ENCODE measurements around the gene GIMD1. TPM values are rescaled to one million over a fixed set of nuclear protein-coding genes. Genes with fewer than 3 reads are reported as not detected.
A peak's percentile ranks its signal among the peaks of the same experiment; 100 is the strongest.

Gene GIMD1
- total and polyA plus RNA-seq, 2 experiments from 2014 or later: not detected

DNA sequence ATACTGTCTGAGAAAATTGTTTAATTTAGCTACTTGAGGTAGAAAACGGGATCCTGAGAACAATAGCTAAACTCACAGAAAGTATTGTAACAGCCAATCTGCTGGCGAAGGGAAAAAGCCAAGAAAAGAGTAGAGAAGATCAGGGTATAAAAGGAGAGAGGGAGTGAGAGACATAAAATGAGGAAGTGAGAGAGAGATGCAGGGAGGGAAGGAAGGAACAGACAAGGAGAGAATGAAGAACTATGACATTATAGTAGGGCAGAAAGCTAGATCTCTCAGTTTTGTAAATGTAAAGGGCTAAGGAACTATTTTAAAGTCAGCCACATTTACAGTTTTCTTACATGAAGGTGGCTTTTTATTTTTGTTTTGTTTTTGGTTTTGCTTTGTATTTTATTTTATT is 1.6 kb upstream of the GIMD1 start:
- H3K36me3 ChIP-seq: no peaks in the 10 kb centered on the region
- H3K4me1 ChIP-seq (ENCODE audit: low read depth): peaks cover 14% of the 10 kb centered on the region
- no peak overlapping the region for H3K27ac ChIP-seq
- DNase-seq (ENCODE audit: low read depth in 1 of 2, low spot score in 1 of 2): no peak
- TF ChIP-seq, protein P1, sequence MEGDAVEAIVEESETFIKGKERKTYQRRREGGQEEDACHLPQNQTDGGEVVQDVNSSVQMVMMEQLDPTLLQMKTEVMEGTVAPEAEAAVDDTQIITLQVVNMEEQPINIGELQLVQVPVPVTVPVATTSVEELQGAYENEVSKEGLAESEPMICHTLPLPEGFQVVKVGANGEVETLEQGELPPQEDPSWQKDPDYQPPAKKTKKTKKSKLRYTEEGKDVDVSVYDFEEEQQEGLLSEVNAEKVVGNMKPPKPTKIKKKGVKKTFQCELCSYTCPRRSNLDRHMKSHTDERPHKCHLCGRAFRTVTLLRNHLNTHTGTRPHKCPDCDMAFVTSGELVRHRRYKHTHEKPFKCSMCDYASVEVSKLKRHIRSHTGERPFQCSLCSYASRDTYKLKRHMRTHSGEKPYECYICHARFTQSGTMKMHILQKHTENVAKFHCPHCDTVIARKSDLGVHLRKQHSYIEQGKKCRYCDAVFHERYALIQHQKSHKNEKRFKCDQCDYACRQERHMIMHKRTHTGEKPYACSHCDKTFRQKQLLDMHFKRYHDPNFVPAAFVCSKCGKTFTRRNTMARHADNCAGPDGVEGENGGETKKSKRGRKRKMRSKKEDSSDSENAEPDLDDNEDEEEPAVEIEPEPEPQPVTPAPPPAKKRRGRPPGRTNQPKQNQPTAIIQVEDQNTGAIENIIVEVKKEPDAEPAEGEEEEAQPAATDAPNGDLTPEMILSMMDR (IDR thresholded peaks at IDR 0.05; ENCODE audit: low read depth, low read length): no peak
- no peak overlapping the region for H3K4me3 ChIP-seq
- no peaks in the 10 kb centered on the region for H3K27me3 ChIP-seq
- H3K9me3 ChIP-seq (ENCODE audit: low read depth): no peaks in the 10 kb centered on the region

DNA sequence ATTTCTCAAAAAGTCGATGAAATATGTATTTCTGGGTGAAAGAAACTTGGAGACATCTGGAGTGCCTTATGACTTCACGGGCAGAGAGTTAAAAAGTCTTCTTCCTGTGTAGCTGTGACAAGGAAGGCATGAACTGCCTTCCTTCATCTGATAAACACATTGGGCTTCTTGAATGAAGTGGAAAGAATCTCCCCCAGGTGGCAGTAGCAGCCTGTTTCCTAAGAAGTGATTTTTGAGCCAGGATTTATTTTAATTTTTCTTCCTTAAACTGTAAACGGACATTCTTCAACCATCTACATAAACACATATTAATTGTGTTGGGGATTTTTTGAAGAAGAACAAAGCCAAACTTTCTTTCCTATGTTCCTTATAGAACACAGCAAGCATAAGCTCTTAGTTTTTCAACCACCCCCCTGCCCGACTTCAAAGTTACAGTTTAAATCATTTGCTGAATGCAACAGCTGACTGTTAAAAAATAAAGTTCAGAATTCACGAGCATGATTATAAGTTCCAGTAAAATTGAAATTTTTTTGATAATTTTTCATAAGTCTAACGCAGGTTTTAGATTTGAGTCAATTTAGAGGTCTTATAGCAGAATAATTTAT is 980 bp upstream of the GIMD1 start:
- H3K9me3 ChIP-seq (ENCODE audit: low read depth): no peaks in the 10 kb centered on the region
- no peak overlapping the region for H3K27ac ChIP-seq
- peak; percentile 57 to 84 for DNase-seq (ENCODE audit: low read depth in 1 of 2, low spot score in 1 of 2)
- TF ChIP-seq, protein P1 (IDR thresholded peaks at IDR 0.05; ENCODE audit: low read depth, low read length): peak; percentile 63
- H3K27me3 ChIP-seq: no peaks in the 10 kb centered on the region
- peaks cover 17% of the 10 kb centered on the region for H3K4me1 ChIP-seq (ENCODE audit: low read depth)
- H3K36me3 ChIP-seq: no peaks in the 10 kb centered on the region
- no peak overlapping the region for H3K4me3 ChIP-seq

DNA sequence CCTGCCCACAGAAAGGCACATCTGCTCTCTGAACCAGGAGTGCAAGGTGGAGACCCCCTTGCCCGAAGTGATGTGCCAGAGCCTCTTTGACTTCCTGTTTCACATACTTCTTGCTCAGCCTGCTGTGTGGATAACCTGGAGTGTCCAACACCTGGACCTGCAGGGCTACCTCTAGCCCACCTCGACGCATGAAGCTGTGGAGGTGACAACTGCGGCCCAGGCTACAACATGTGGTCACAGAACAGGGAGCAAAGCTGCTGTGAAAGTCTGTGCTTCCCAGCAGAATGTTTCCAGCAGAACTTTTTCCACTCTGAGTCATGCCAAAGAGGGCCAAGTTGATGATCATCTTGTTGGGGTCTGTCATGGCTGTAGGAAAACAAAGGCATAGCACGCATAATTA is 1.5 kb downstream of the GIMD1 start:
- no peaks in the 10 kb centered on the region for H3K27me3 ChIP-seq
- no peak overlapping the region for H3K4me3 ChIP-seq
- no peak for DNase-seq (ENCODE audit: low read depth in 1 of 2, low spot score in 1 of 2)
- no peaks in the 10 kb centered on the region for H3K9me3 ChIP-seq (ENCODE audit: low read depth)
- TF ChIP-seq, protein P1 (IDR thresholded peaks at IDR 0.05; ENCODE audit: low read depth, low read length): no peak
- no peak overlapping the region for H3K27ac ChIP-seq
- no peaks in the 10 kb centered on the region for H3K36me3 ChIP-seq
- peaks cover 17% of the 10 kb centered on the region for H3K4me1 ChIP-seq (ENCODE audit: low read depth)

DNA sequence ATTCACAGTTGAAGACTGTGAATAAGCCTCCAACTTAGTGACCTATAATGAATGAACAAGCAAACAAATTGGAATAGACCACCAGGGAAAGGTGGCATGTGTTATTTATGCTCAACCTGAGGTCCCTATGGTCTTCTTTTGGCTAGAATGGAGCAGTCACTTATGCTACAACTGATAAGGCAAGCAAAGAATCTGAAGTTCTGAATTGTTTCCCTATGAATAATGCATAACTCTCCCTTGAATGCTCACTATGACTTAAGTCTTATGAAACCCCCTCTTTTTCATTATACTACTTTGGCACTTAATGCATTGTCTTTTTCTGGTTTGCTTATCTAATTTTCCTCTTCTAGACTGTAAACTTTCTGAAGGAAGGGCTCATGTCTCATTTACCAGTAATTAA is 2.6 kb downstream of the GIMD1 start:
- no peaks in the 10 kb centered on the region for H3K9me3 ChIP-seq (ENCODE audit: low read depth)
- no peak overlapping the region for H3K27ac ChIP-seq
- H3K36me3 ChIP-seq: no peaks in the 10 kb centered on the region
- no peaks in the 10 kb centered on the region for H3K27me3 ChIP-seq
- peaks cover 14% of the 10 kb centered on the region for H3K4me1 ChIP-seq (ENCODE audit: low read depth)
- peak in 1 of 2 donors; percentile 53 for DNase-seq (ENCODE audit: low read depth in 1 of 2, low spot score in 1 of 2)
- TF ChIP-seq, protein P1 (IDR thresholded peaks at IDR 0.05; ENCODE audit: low read depth, low read length): no peak
- no peak overlapping the region for H3K4me3 ChIP-seq

DNA sequence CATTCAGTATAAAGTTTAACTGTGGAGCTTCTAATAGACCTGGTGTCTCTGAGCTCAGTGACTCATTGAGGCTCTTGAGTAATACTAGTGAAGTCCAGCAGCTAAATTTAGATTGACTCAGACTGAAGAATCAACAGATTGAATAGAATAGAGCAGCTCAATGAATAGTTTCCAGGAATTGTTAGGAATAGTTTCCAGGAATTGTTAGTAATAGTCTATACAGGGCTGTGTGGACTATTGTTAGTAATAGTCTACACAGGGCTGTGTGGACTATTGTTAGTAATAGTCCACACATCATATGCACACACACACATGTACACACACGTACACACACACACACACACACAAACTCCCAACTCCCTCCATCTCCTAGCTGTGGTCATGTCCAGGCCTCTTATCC is 3.0 kb downstream of the GIMD1 start:
- Histone ChIP-seq H3K4me1 (ENCODE audit: low read depth) (peaks cover 12% of the 10 kb centered on the region), H3K9me3 (ENCODE audit: low read depth) (no peaks in the 10 kb centered on the region), H3K36me3 (no peaks in the 10 kb centered on the region), H3K27me3 (no peaks in the 10 kb centered on the region), H3K27ac (no peak overlapping the region), H3K4me3 (no peak overlapping the region)
- peak; percentile 44 to 86 for DNase-seq (ENCODE audit: low read depth in 1 of 2, low spot score in 1 of 2)
- TF ChIP-seq, protein P1 (IDR thresholded peaks at IDR 0.05; ENCODE audit: low read depth, low read length): no peak

Data from cardiac muscle cell (in vitro differentiated cells and primary cell).